ENCODE measurements around the gene CHRM2.

DNA sequence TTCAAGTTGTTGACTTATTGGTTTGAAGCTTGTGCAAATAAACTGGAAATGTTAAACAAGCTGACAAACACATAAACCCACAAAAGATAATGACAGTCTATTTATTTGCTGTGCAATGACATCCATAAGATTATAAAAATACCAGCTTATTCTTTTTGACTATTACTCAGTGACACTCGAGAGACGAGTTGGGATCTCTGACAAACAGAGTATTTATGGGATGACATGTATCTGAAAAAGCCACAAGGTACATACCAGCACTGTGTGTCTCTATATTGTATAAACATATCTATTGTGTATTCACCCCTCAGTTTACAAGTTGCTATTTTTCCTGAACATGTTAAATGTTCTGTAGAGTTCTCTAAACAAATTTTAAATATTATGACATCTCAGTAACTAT is 88.9 kb downstream of the CHRM2 start:
- TF ChIP-seq, protein P1, sequence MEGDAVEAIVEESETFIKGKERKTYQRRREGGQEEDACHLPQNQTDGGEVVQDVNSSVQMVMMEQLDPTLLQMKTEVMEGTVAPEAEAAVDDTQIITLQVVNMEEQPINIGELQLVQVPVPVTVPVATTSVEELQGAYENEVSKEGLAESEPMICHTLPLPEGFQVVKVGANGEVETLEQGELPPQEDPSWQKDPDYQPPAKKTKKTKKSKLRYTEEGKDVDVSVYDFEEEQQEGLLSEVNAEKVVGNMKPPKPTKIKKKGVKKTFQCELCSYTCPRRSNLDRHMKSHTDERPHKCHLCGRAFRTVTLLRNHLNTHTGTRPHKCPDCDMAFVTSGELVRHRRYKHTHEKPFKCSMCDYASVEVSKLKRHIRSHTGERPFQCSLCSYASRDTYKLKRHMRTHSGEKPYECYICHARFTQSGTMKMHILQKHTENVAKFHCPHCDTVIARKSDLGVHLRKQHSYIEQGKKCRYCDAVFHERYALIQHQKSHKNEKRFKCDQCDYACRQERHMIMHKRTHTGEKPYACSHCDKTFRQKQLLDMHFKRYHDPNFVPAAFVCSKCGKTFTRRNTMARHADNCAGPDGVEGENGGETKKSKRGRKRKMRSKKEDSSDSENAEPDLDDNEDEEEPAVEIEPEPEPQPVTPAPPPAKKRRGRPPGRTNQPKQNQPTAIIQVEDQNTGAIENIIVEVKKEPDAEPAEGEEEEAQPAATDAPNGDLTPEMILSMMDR (IDR thresholded peaks at IDR 0.05) = no peak
- no peak for TF ChIP-seq POLR2AphosphoS5 (IDR thresholded peaks at IDR 0.05)
